Ovary (tissue), 3 donors: ENCODE data around the gene FZD2.

Source experiments
- POLR2A ChIP-seq: fragments of 450-650 bp; IDR thresholded peaks from one replicate; pipeline ENCODE4 v1.6.1; 2017; ENCODE audit warnings: antibody characterized with exemption, mild to moderate bottlenecking, moderate library complexity
- TF ChIP-seq, protein P1 (sequence below), 3 donors: fragments of 450-650 bp in 2 of 3; fragments of 200-600 bp in 1 of 3; IDR thresholded peaks; one replicate each; pipeline versions ENCODE4 v1.5.1 to v1.8.0; 2016 to 2022; ENCODE audit warnings: antibody characterized with exemption in 3 of 3, mild to moderate bottlenecking in 1 of 3
- donor health status: DM: no; HTN: no; CAD: no.

DNA sequence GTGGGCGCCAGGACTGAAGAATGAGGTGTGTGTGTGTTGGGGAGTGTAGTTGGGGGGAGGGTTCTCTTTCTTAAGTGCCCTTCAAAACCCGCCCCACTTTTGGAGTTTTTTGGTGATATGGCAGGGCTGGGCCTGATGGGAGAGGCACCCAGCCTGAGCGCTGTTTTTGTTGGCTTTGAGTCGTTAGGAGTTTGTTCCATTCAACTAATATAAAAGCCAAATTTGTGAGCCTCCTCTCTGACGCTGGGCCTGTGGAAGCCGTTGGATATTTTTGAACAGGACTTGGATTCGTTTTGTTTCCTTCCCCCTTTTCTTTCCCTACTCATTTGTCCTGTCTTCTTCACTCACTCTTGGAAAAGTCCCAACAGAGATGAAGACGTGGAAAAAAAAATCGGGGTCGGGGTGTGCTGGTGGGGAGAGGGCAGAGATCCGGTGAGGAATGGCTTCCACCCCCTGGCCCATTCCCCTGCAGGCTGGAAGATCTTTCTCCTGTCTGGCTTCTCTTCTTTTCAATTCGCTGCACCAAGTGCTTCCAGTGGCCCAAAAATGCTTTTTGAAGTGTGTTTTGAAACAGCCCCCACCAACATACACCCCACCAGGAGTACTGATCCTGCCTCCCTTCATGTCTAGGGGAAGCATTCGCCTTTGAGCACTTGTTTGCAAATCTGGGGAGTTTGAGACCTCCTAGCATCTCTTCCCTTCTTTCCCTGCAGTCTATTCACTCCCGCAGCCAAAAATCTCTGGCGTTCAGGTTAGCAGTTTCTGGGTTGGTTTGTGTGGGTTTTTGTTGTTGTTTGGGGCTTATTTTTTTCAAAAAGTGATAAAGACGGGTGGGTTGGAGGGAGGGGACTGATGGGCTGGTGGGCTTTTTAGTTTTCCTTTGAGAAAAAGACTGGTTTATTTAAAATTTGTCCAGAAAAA is 2.6 kb downstream of the FZD2 start:
- TF ChIP-seq, protein P1, sequence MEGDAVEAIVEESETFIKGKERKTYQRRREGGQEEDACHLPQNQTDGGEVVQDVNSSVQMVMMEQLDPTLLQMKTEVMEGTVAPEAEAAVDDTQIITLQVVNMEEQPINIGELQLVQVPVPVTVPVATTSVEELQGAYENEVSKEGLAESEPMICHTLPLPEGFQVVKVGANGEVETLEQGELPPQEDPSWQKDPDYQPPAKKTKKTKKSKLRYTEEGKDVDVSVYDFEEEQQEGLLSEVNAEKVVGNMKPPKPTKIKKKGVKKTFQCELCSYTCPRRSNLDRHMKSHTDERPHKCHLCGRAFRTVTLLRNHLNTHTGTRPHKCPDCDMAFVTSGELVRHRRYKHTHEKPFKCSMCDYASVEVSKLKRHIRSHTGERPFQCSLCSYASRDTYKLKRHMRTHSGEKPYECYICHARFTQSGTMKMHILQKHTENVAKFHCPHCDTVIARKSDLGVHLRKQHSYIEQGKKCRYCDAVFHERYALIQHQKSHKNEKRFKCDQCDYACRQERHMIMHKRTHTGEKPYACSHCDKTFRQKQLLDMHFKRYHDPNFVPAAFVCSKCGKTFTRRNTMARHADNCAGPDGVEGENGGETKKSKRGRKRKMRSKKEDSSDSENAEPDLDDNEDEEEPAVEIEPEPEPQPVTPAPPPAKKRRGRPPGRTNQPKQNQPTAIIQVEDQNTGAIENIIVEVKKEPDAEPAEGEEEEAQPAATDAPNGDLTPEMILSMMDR (IDR thresholded peaks at IDR 0.05), result no peak
- TF ChIP-seq POLR2A, result no peak
